GM12801 (cell line): ENCODE data around the gene RXRB.

ENCODE experiments used
- CTCF ChIP-seq: IDR thresholded peaks from one replicate; pipeline ENCODE4 v1.5.1; 2011; ENCODE audit warnings: control low read depth; ENCODE audit not compliant: insufficient read length; ENCODE audit errors: extremely low read depth

RXRB gene

GRCh38 chr6:33208091-33208967 lies 7.9 kb upstream of the RXRB start, which contains the start of gene RING1:
RING1 (plus strand) TSS chr6:33208500; CDS start chr6:33208823, 323 bp downstream.
- TF ChIP-seq CTCF = no peak

GRCh38 chr6:33207552-33208090 lies 7.2 kb upstream of the RXRB start:
- TF ChIP-seq CTCF = no peak

- no peak for TF ChIP-seq CTCF
Observed at GRCh38 chr6:33206864-33207551, 6.5 kb upstream of the RXRB start.

GRCh38 chr6:33206027-33206863 lies 5.8 kb upstream of the RXRB start:
- no peak for TF ChIP-seq CTCF

GRCh38 chr6:33205191-33206026 lies 4.9 kb upstream of the RXRB start:
- TF ChIP-seq CTCF = no peak

GRCh38 chr6:33204415-33205190 lies 4.1 kb upstream of the RXRB start, which contains the start of gene HSD17B8:
HSD17B8 (plus strand) TSS chr6:33204655; CDS start chr6:33204669, 14 bp downstream.
- TF ChIP-seq CTCF = no peak
